SK-N-SH (cell line): ENCODE data around the gene KLHL13. TPM values are rescaled to one million over a fixed set of nuclear protein-coding genes. Genes with fewer than 3 reads are reported as not detected.

ENCODE experiments used
- CTCF ChIA-PET: fragments of 300-600, 350-600 bp; formaldehyde crosslinking; extraction: SDS; loops from one replicate; lab custom pipeline; 2021; lab: Yijun Ruan, JAX
- POLR2A ChIA-PET: fragments of 350-600 bp; sonication (Branson Sonifier 250); formaldehyde crosslinking; extraction: SDS; loops from one replicate; lab custom pipeline; 2020; ENCODE audit warnings: antibody characterized with exemption, inconsistent platforms; lab: Yijun Ruan, JAX
- DNase-seq: peaks from one replicate; pipeline ENCODE4 v3.0.0; 2012
- H2AFZ ChIP-seq: fragments of 200-600 bp; sonication (generic); 2 replicates; pipeline ENCODE4 v1.8.1; 2016; ENCODE audit warnings: antibody characterized with exemption, mild to moderate bottlenecking, low read depth
- H3F3A ChIP-seq: fragments of 200-600 bp; sonication (generic); replicated peaks from 2 replicates; pipeline ENCODE3; 2016; ENCODE audit warnings: antibody characterized with exemption, mild to moderate bottlenecking; ENCODE audit not compliant: insufficient read depth
- H3K27ac ChIP-seq, 2 experiments: fragments of 200-500 bp in 1 of 2; fragments of 200-600 bp in 1 of 2; sonication (Bioruptor generic) in 1 of 2; sonication (generic), shearing (Covaris generic) in 1 of 2; 2 replicates each; pipeline versions ENCODE4 v1.5.1 to v1.6.1; 2014 to 2016; ENCODE audit warnings: low read depth in 2 of 2, inconsistent platforms in 1 of 2, low read length in 1 of 2, mild to moderate bottlenecking in 1 of 2, mixed read lengths in 1 of 2
- H3K27me3 ChIP-seq: fragments of 200-600 bp; sonication (generic), shearing (Covaris generic); 2 replicates; pipeline ENCODE4 v1.6.1; 2016; ENCODE audit warnings: mixed run types; ENCODE audit not compliant: insufficient read depth
- H3K36me3 ChIP-seq, 2 experiments: fragments of 200-500 bp in 1 of 2; fragments of 200-600 bp in 1 of 2; sonication (Bioruptor generic) in 1 of 2; sonication (generic) in 1 of 2; replicated peaks in 1 of 2; 2 replicates each; pipeline versions ENCODE3 to v1.5.1; 2014 to 2016; ENCODE audit warnings: low read length in 1 of 2, mild to moderate bottlenecking in 1 of 2; ENCODE audit not compliant: insufficient read depth in 2 of 2, control insufficient read depth in 1 of 2
- H3K4me1 ChIP-seq, 2 experiments: fragments of 200-500 bp in 1 of 2; fragments of 200-600 bp in 1 of 2; sonication (Bioruptor generic) in 1 of 2; sonication (generic), shearing (Covaris generic) in 1 of 2; 2 replicates each; pipeline versions ENCODE4 v1.5.1 to v1.6.1; 2014 to 2016; ENCODE audit warnings: low read depth in 1 of 2, low read length in 1 of 2, mixed run types in 1 of 2; ENCODE audit not compliant: insufficient read depth in 2 of 2, control insufficient read depth in 1 of 2
- H3K4me2 ChIP-seq: fragments of 200-600 bp; sonication (generic), shearing (Covaris generic); 2 replicates; pipeline ENCODE4 v1.6.1; 2017; ENCODE audit warnings: mixed run types
- H3K4me3 ChIP-seq, 2 experiments: fragments of 200-500 bp in 1 of 2; fragments of 200-600 bp in 1 of 2; sonication (Bioruptor generic) in 1 of 2; sonication (generic), shearing (Covaris generic) in 1 of 2; 2 replicates each; pipeline versions ENCODE4 v1.5.1 to v1.8.1; 2014 to 2016; ENCODE audit warnings: low read depth in 2 of 2, inconsistent platforms in 1 of 2, low read length in 1 of 2, mild to moderate bottlenecking in 1 of 2, mixed read lengths in 1 of 2, moderate library complexity in 1 of 2
- H3K79me2 ChIP-seq: fragments of 200-600 bp; sonication (generic); 2 replicates; pipeline ENCODE4 v1.8.1; 2017; ENCODE audit warnings: mild to moderate bottlenecking; ENCODE audit not compliant: insufficient read depth
- H3K9ac ChIP-seq: fragments of 200-600 bp; sonication (generic); 2 replicates; pipeline ENCODE4 v1.6.1; 2017; ENCODE audit warnings: mixed run types
- H3K9me2 ChIP-seq: fragments of 200-600 bp; sonication (generic); 2 replicates; pipeline ENCODE4 v1.6.1; 2017; ENCODE audit warnings: mixed run types
- H3K9me3 ChIP-seq: fragments of 200-600 bp; sonication (generic); 2 replicates; pipeline ENCODE4 v1.6.1; 2017; ENCODE audit warnings: mixed run types, mild to moderate bottlenecking, moderate library complexity
- H4K20me1 ChIP-seq: fragments of 200-600 bp; sonication (generic); 2 replicates; pipeline ENCODE4 v1.6.1; 2017; ENCODE audit warnings: mild to moderate bottlenecking, mixed run types; ENCODE audit not compliant: insufficient read depth
- CTCF ChIP-seq: fragments of 200-600 bp; sonication (generic); IDR thresholded peaks from 2 replicates; pipeline ENCODE4 v1.6.1; 2017; ENCODE audit warnings: antibody characterized with exemption, mild to moderate bottlenecking, moderate library complexity
- EP300 ChIP-seq, 2 experiments: IDR thresholded peaks; 2 replicates each; pipeline versions ENCODE4 v1.4.0 to v1.6.1; 2012; ENCODE audit warnings: borderline replicate concordance in 1 of 2, low read depth in 1 of 2, low read length in 1 of 2
- FOSL2 ChIP-seq: IDR thresholded peaks from 2 replicates; pipeline ENCODE4 v1.4.0; 2012; ENCODE audit warnings: low read depth, mild to moderate bottlenecking, moderate library complexity, borderline replicate concordance
- FOXJ3 ChIP-seq: sonication (generic); formaldehyde crosslinking; IDR thresholded peaks from 2 replicates; pipeline ENCODE4 v1.5.1; 2020; ENCODE audit warnings: mild to moderate bottlenecking, missing genetic modification reagents
- FOXM1 ChIP-seq: IDR thresholded peaks from 2 replicates; pipeline ENCODE4 v1.4.0; 2012; ENCODE audit warnings: low read depth, mild to moderate bottlenecking
- GABPA ChIP-seq: IDR thresholded peaks from 2 replicates; pipeline ENCODE4 v1.4.0; 2012; ENCODE audit warnings: low read depth, mild to moderate bottlenecking
- GATA2 ChIP-seq: sonication (generic); formaldehyde crosslinking; IDR thresholded peaks from 2 replicates; pipeline ENCODE4 v1.5.0; 2020; ENCODE audit warnings: mild to moderate bottlenecking, missing genetic modification reagents
- MEF2A ChIP-seq: IDR thresholded peaks from 2 replicates; pipeline ENCODE4 v1.4.0; 2012; ENCODE audit warnings: low read depth, borderline replicate concordance
- MXI1 ChIP-seq: IDR thresholded peaks from 2 replicates; pipeline ENCODE4 v1.6.1; 2012; ENCODE audit warnings: mild to moderate bottlenecking, low read depth, low read length, improper control_type of control experiment
- POLR2AphosphoS5 ChIP-seq: IDR thresholded peaks from 2 replicates; pipeline ENCODE4 v1.6.1; 2012; ENCODE audit warnings: low read depth, low read length
- RAD21 ChIP-seq: IDR thresholded peaks from 2 replicates; pipeline ENCODE4 v1.6.1; 2012; ENCODE audit warnings: mild to moderate bottlenecking, low read length
- RCOR1 ChIP-seq: fragments of 150-350 bp; IDR thresholded peaks from 2 replicates; pipeline ENCODE4 v1.6.1; 2017; ENCODE audit warnings: antibody characterized with exemption, low read length
- RFX5 ChIP-seq: IDR thresholded peaks from 2 replicates; pipeline ENCODE4 v1.6.1; 2012; ENCODE audit warnings: mild to moderate bottlenecking, improper control_type of control experiment, low read length
- RXRA ChIP-seq: IDR thresholded peaks from 2 replicates; pipeline ENCODE4 v1.4.0; 2012; ENCODE audit warnings: low read depth, mild to moderate bottlenecking, borderline replicate concordance
- TAF1 ChIP-seq: IDR thresholded peaks from 2 replicates; pipeline ENCODE4 v1.6.1; 2012; ENCODE audit warnings: low read depth, mild to moderate bottlenecking, low read length, moderate library complexity, borderline replicate concordance
- TCF12 ChIP-seq: IDR thresholded peaks from 2 replicates; pipeline ENCODE4 v1.4.0; 2012
- ZBTB33 ChIP-seq: IDR thresholded peaks from 2 replicates; pipeline ENCODE4 v1.4.0; 2012; ENCODE audit warnings: low read depth, borderline replicate concordance
- WGBS: methylation state at CpG from one replicate; pipeline ENCODE4 v1.1.6; 2017; ENCODE audit warnings: low lambda C conversion rate; 5-methylcytosine and 5-hydroxymethylcytosine counted together
- polyA plus RNA-seq, 3 experiments: library from polyadenylated mRNA; depleted of rRNA; stranded (reverse); fragments of >200 nt; gene quantifications; 2 replicates each; pipeline ENCODE4 v1.2.3, GENCODE V29; 2012
- TF ChIP-seq, protein P1 (sequence below): IDR thresholded peaks from 2 replicates; pipeline ENCODE4 v1.4.0; 2012; ENCODE audit warnings: low read depth
- TF ChIP-seq, protein P2 (sequence below): IDR thresholded peaks from 2 replicates; pipeline ENCODE4 v1.6.1; 2012; ENCODE audit warnings: mild to moderate bottlenecking, low read depth, low read length, moderate library complexity

The KLHL13 gene
- polyA plus RNA-seq, 1 of the 3 experiments (the other 2 are of a cell fraction), result 19.5 TPM

DNA sequence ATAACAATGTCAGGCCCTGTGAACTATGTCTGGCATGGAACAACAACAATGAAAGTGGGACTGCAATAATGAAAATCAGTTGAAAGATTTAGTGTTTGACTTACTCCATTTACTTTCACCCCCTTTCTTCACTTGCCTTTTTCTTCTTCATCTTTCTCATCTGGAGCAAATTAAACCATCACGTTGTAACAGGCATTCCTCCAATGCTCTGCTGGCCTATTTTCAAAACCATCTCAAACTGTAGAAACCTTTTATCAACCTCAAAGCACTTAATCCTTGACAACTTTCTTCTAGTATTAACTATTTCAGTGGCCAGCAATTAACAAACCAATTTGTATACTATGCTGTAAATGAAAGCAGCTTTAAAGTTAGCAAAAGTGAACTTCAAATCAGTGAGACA is 8.3 kb downstream of the KLHL13 start:
- DNase-seq, result no peak
- H3F3A ChIP-seq, result no peaks in the 10 kb centered on the region
- H3K27ac ChIP-seq, result peak overlapping the region in 1 of 2 experiments; percentile 45; a peak in 1 of 4 replicates
- H3K9me3 ChIP-seq, result no peaks in the 10 kb centered on the region
- H3K79me2 ChIP-seq, result peaks cover 90% of the 10 kb centered on the region
- 8% methylated on average over 1 of the region's 1 CpG for WGBS
- peaks cover 0 to 7% of the 10 kb centered on the region in 2 experiments; a peak in 1 of 4 replicates for H3K4me1 ChIP-seq
- no peaks in the 10 kb centered on the region for H3K9me2 ChIP-seq
- ChIA-PET POLR2A (no interaction called here), CTCF (no interaction called here)
- TF ChIP-seq, protein P1, sequence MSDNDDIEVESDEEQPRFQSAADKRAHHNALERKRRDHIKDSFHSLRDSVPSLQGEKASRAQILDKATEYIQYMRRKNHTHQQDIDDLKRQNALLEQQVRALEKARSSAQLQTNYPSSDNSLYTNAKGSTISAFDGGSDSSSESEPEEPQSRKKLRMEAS, result no peak
- TF ChIP-seq FOSL2 (no peak), MEF2A (no peak), TCF12 (peak; percentile 30), ZBTB33 (no peak)
- H3K4me2 ChIP-seq, result no peak overlapping the region
- no peak overlapping the region for H3K4me3 ChIP-seq
- H3K9ac ChIP-seq, result no peak overlapping the region
- H3K27me3 ChIP-seq, result no peaks in the 10 kb centered on the region
- H2AFZ ChIP-seq, result no peak overlapping the region
- peaks cover 3% of the 10 kb centered on the region; the same call in 1 of the 2 replicates for H4K20me1 ChIP-seq
- peaks cover 4 to 5% of the 10 kb centered on the region in 2 experiments for H3K36me3 ChIP-seq

GRCh38 chrX:118100091-118100490 is 16.5 kb downstream of the KLHL13 start:
- Histone ChIP-seq H3K36me3 (no peaks in the 10 kb centered on the region), H3K4me1 (no peaks in the 10 kb centered on the region), H3K9me2 (no peaks in the 10 kb centered on the region), H4K20me1 (peaks cover 11% of the 10 kb centered on the region; the same call in 1 of the 2 replicates), H3K79me2 (peaks cover 76% of the 10 kb centered on the region), H3K27ac (no peak overlapping the region), H3F3A (no peaks in the 10 kb centered on the region), H3K9me3 (no peaks in the 10 kb centered on the region), H3K4me3 (no peak overlapping the region), H3K4me2 (no peak overlapping the region), H3K27me3 (no peaks in the 10 kb centered on the region), H2AFZ (no peak overlapping the region), H3K9ac (no peak overlapping the region)
- no peak for DNase-seq
- ChIA-PET POLR2A (no interaction called here), CTCF (no interaction called here)
- WGBS, result 60% methylated on average over 5 of the region's 5 CpGs
- TF ChIP-seq ZBTB33 (no peak), RAD21 (no peak), MXI1 (no peak), RCOR1 (no peak), TAF1 (no peak), FOXM1 (no peak), EP300 (IDR thresholded peaks at IDR 0.05; ENCODE audit: borderline replicate concordance in 1 of 2, low read depth in 1 of 2, low read length in 1 of 2) (no peak), RFX5 (no peak), CTCF (no peak), GABPA (no peak), FOXJ3 (no peak), GATA2 (CRISPR knock-in tag) (no peak), RXRA (no peak), POLR2AphosphoS5 (no peak), MEF2A (no peak)
- TF ChIP-seq, protein P2, sequence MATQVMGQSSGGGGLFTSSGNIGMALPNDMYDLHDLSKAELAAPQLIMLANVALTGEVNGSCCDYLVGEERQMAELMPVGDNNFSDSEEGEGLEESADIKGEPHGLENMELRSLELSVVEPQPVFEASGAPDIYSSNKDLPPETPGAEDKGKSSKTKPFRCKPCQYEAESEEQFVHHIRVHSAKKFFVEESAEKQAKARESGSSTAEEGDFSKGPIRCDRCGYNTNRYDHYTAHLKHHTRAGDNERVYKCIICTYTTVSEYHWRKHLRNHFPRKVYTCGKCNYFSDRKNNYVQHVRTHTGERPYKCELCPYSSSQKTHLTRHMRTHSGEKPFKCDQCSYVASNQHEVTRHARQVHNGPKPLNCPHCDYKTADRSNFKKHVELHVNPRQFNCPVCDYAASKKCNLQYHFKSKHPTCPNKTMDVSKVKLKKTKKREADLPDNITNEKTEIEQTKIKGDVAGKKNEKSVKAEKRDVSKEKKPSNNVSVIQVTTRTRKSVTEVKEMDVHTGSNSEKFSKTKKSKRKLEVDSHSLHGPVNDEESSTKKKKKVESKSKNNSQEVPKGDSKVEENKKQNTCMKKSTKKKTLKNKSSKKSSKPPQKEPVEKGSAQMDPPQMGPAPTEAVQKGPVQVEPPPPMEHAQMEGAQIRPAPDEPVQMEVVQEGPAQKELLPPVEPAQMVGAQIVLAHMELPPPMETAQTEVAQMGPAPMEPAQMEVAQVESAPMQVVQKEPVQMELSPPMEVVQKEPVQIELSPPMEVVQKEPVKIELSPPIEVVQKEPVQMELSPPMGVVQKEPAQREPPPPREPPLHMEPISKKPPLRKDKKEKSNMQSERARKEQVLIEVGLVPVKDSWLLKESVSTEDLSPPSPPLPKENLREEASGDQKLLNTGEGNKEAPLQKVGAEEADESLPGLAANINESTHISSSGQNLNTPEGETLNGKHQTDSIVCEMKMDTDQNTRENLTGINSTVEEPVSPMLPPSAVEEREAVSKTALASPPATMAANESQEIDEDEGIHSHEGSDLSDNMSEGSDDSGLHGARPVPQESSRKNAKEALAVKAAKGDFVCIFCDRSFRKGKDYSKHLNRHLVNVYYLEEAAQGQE, result no peak
